Measurements from ENCODE around the gene BTG4. TPM values are rescaled to one million over a fixed set of nuclear protein-coding genes. Genes with fewer than 3 reads are reported as not detected.
A peak's percentile ranks its signal among the peaks of the same experiment; 100 is the strongest.

BTG4 gene
- total and polyA plus RNA-seq, 2 of the 8 experiments (the other 6 are each of a cell fraction or from before 2014, with no cell fraction given), result 0.06 TPM; not detected in 1

GRCh38 chr11:111540114-111540936 is 28.1 kb upstream of the BTG4 start, which contains the start of gene LAYN (continued):
- peak; percentile 84 for TF ChIP-seq KDM4A (IDR thresholded peaks at IDR 0.05; ENCODE audit: low read depth, low read length, severe bottlenecking)
- no peak for TF ChIP-seq MAFK (IDR thresholded peaks at IDR 0.05; ENCODE audit: low read depth, low read length)
- TF ChIP-seq PHF8 (conservative IDR thresholded peaks at IDR 0.05; ENCODE audit: low read depth, low read length), result peak; percentile 27; the same call in 1 of the 2 replicates
- TF ChIP-seq GABPA (IDR thresholded peaks at IDR 0.05; ENCODE audit: borderline replicate concordance, insufficient read depth, low read length), result no peak
- TF ChIP-seq TCF12 (IDR thresholded peaks at IDR 0.05; ENCODE audit: low read depth, low read length), result no peak
- TF ChIP-seq SRF (IDR thresholded peaks at IDR 0.05; ENCODE audit: low read depth, low read length), result no peak
- no peak for TF ChIP-seq BRCA1 (IDR thresholded peaks at IDR 0.05; ENCODE audit: low read depth, low read length)
- TF ChIP-seq CTBP2 (IDR thresholded peaks at IDR 0.05; ENCODE audit: borderline replicate concordance, insufficient read depth, insufficient read length, low read length), result no peak
- TF ChIP-seq SIRT6 (IDR thresholded peaks at IDR 0.05; ENCODE audit: low read length), result no peak
- TF ChIP-seq SP2 (IDR thresholded peaks at IDR 0.05; ENCODE audit: low read length), result no peak
- TF ChIP-seq, protein P1, sequence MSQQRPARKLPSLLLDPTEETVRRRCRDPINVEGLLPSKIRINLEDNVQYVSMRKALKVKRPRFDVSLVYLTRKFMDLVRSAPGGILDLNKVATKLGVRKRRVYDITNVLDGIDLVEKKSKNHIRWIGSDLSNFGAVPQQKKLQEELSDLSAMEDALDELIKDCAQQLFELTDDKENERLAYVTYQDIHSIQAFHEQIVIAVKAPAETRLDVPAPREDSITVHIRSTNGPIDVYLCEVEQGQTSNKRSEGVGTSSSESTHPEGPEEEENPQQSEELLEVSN (IDR thresholded peaks at IDR 0.05), result peak; percentile 49
- no peak for TF ChIP-seq EP300 (IDR thresholded peaks at IDR 0.05; ENCODE audit: borderline replicate concordance in 1 of 2, low read depth in 2 of 2, low read length in 2 of 2)
- peak; percentile 49; the same call in 1 of the 2 replicates for TF ChIP-seq TAF1 (IDR thresholded peaks at IDR 0.05; ENCODE audit: low read depth, low read length)
- no peak for TF ChIP-seq CBX5 (IDR thresholded peaks at IDR 0.05; ENCODE audit: low read depth, low read length)
- TF ChIP-seq TBP (IDR thresholded peaks at IDR 0.05; ENCODE audit: low read depth, low read length), result 0 out of 2 replicates have a peak, but pooled peaks have one; percentile 9
- TF ChIP-seq TAF7 (optimal IDR thresholded peaks at IDR 0.05; ENCODE audit: borderline replicate concordance, low read depth, low read length), result no peak
- TF ChIP-seq SIN3A (conservative IDR thresholded peaks at IDR 0.05 in 1 of 2, IDR thresholded peaks at IDR 0.05 in 1 of 2; ENCODE audit: low read depth in 1 of 2, low read length in 2 of 2), result 0 out of 4 replicates have a peak, but pooled peaks of 1 of the 2 experiments have one; percentile 32
- no peak for TF ChIP-seq POU5F1 (IDR thresholded peaks at IDR 0.05; ENCODE audit: low read depth, low read length)
- no peak for TF ChIP-seq EGR1 (IDR thresholded peaks at IDR 0.05; ENCODE audit: borderline replicate concordance, low read depth, low read length)

Data from H1 (cell line).